Pancreas (tissue), 10 donors: ENCODE data around the gene ABCA2. TPM values are rescaled to one million over a fixed set of nuclear protein-coding genes. Genes with fewer than 3 reads are reported as not detected.

Experiments
- ATAC-seq, 4 donors: fragments of 200-7000 bp; cut with Tn5 transposase; one replicate each; pipeline versions ENCODE4 v1.8.0 to v1.9.1; 2020; ENCODE audit warnings: mild to moderate bottlenecking in 4 of 4, moderate library complexity in 4 of 4
- DNase-seq, 6 donors: peaks; one replicate each; pipeline ENCODE4 v3.0.0-alpha.2; 2020
- FAIRE-seq: peaks from 2 replicates; lab custom pipeline; 2012; peaks lifted over from hg19 to GRCh38; lab: Jason Lieb, UNC
- H3K27ac ChIP-seq, 4 donors: fragments of 200-600 bp; sonication (generic); 1 replicate in 3 of 4; 2 replicates in 1 of 4; pipeline versions ENCODE4 v1.5.0 to v1.8.0; 2020
- H3K27me3 ChIP-seq, 4 donors: fragments of 200-600 bp; one replicate each; pipeline ENCODE4 v1.8.0; 2021
- H3K36me3 ChIP-seq, 3 donors: fragments of 200-600 bp; sonication (generic) in 1 of 3; one replicate each; pipeline versions ENCODE4 v1.5.0 to v1.8.0; 2020 to 2021
- H3K4me1 ChIP-seq, 3 donors: fragments of 200-600 bp; one replicate each; pipeline ENCODE4 v1.8.0; 2021
- H3K4me3 ChIP-seq, 4 donors: fragments of 200-600 bp; sonication (generic) in 2 of 4; one replicate each; pipeline versions ENCODE4 v1.5.0 to v1.8.0; 2020 to 2021
- H3K9me3 ChIP-seq, 4 donors: fragments of 200-600 bp; one replicate each; pipeline ENCODE4 v1.8.0; 2021
- WGBS, 2 donors: extraction: QIAGEN DNeasy Blood & Tissue Kit; methylation state at CpG; one replicate each; pipeline ENCODE4 v1.1.7; 2013; 5-methylcytosine and 5-hydroxymethylcytosine counted together
- intact Hi-C, 3 donors: fragments of 100-400 bp; cut with DNase I; formaldehyde crosslinking; loops; one replicate each; pipeline versions ENCODE4 v1.11.1 to v1.14.2; 2022
- polyA plus RNA-seq, 2 donors: library from polyadenylated mRNA; stranded (reverse); fragments of 200-250 nt; gene quantifications; one replicate each; pipeline ENCODE4 v1.2.3, GENCODE V29; 2013
- total RNA-seq, 6 donors: library from RNA; stranded (reverse); fragmentation: NEBNext Ultra II Directional in 4 of 6; extraction: Animal tissue kit (Norgen Biotek cat#: 25700) in 4 of 6; gene quantifications; one replicate each; pipeline versions ENCODE4 v1.2.1 to v1.2.4, GENCODE V29; 2021 to 2023
- TF ChIP-seq, protein P1 (sequence below), 4 donors: fragments of 200-600 bp; sonication (generic) in 3 of 4; IDR thresholded peaks; one replicate each; pipeline versions ENCODE4 v1.5.0 to v1.8.0; 2021; ENCODE audit warnings: antibody characterized with exemption in 4 of 4
- donor health status: healthy with polysubstance abuse.
- donor health status: DM: no; HTN: no; CAD: no; lungs with moderate emphysema.
- donor health status: DM: no; HTN: no; CAD: no.
- donor health status: control.
- donor health status: control.
- donor health status: Bipolar disorder and iron deficiency.
- donor health status: DM: yes; HTN: yes; CAD: no.
- donor health status: DM: no; HTN: no; CAD: no.
- donor health status: DM: no; HTN: no; CAD: no.
- donor health status: DM: yes; HTN: yes; CAD: no.

ABCA2 gene
- total and polyA plus RNA-seq, 8 donors = 16.2 to 80.0 (median 27.5) TPM

- H3K4me1 ChIP-seq = peaks cover 15 to 21% (median 17%) of the 10 kb centered on the region in 3 donors
These were observed 2.8 kb upstream of the ABCA2 start for GRCh38 chr9:137030538-137031527.

GRCh38 chr9:137030006-137030405 lies 2.0 kb upstream of the ABCA2 start:
- H3K4me3 ChIP-seq = no peak overlapping the region
- no peak overlapping the region for H3K27ac ChIP-seq
- FAIRE-seq (no peak), DNase-seq (no peak), ATAC-seq (no peak)
- TF ChIP-seq, protein P1, sequence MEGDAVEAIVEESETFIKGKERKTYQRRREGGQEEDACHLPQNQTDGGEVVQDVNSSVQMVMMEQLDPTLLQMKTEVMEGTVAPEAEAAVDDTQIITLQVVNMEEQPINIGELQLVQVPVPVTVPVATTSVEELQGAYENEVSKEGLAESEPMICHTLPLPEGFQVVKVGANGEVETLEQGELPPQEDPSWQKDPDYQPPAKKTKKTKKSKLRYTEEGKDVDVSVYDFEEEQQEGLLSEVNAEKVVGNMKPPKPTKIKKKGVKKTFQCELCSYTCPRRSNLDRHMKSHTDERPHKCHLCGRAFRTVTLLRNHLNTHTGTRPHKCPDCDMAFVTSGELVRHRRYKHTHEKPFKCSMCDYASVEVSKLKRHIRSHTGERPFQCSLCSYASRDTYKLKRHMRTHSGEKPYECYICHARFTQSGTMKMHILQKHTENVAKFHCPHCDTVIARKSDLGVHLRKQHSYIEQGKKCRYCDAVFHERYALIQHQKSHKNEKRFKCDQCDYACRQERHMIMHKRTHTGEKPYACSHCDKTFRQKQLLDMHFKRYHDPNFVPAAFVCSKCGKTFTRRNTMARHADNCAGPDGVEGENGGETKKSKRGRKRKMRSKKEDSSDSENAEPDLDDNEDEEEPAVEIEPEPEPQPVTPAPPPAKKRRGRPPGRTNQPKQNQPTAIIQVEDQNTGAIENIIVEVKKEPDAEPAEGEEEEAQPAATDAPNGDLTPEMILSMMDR (IDR thresholded peaks at IDR 0.05) = no peak
- H3K36me3 ChIP-seq = no peaks in the 10 kb centered on the region
- peaks cover 15 to 21% (median 17%) of the 10 kb centered on the region in 3 donors for H3K4me1 ChIP-seq
- H3K27me3 ChIP-seq = no peaks in the 10 kb centered on the region
- intact Hi-C loops = loop anchor here in 1 of 3 donors (5.0 kb wide), 1 partner anchor 258 kb away; no protein-coding TSS in a partner anchor
- WGBS, 2 donors = 63 to 66% methylated on average over 14 to 15 of the region's 15 CpGs
- no peaks in the 10 kb centered on the region for H3K9me3 ChIP-seq

More at GRCh38 chr9:137030538-137031527, 2.8 kb upstream of the ABCA2 start:
- WGBS, 2 donors = 81 to 88% methylated on average over 63 to 65 of the region's 65 CpGs
- Histone ChIP-seq H3K36me3 (no peaks in the 10 kb centered on the region), H3K9me3 (no peaks in the 10 kb centered on the region), H3K4me3 (no peak overlapping the region), H3K27me3 (no peaks in the 10 kb centered on the region), H3K27ac (no peak overlapping the region)
- no peak for DNase-seq
- no peak for FAIRE-seq
- TF ChIP-seq, protein P1 (IDR thresholded peaks at IDR 0.05) = no peak
- no peak for ATAC-seq
- intact Hi-C loops = loop anchor here in 1 of 3 donors (5.0 kb wide), 1 partner anchor 259 kb away; no protein-coding TSS in a partner anchor

DNA sequence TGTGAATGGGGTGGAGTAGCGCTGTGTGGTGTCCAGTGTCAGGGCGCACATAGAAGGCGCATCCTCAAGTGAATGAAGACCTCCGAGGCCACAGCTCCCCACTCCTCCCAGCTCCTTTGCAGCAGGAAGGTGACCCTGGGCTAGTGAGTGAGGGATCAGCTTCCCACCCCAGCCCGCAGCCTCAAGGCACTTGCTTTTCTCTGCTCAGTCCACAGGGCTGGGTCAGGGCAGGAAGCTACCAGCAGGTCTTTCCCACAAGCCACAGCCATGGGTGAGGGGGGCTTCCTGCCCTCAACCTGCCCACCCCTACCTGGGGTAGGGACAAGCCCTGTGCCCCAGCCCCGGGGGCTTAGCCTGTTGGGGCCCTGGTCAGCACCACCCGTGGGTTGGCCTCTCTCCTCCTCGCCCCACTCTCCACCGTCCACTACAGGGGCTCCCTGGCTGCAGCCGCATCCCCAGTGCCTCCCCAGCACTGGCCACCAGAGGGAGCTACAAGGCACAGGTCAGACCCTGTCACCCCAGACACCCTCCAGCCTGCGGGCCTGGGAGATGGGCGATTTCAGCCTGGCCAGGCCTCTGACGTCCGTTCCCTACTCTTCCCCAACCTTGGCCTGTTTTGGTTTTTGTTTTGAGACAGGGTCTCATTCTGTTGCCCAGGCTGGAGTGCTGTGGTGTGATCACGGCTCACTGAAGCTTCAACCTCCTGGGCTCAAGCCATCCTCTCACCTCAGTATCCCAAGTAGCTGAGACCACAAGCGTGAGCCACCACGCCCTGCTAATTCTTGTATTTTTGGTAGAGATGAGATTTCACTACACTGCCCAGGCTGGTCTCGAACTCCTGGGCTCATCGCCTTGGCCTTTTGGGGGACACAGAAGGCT lies 1.3 kb upstream of the ABCA2 start:
- FAIRE-seq (no peak), DNase-seq (peak in 5 of 6 donors; percentile 66 to 92 (median 79)), ATAC-seq (peak; percentile 59 to 76 (median 70))
- H3K9me3 ChIP-seq = no peaks in the 10 kb centered on the region
- intact Hi-C loops = loop anchor here in 1 of 3 donors (10.0 kb wide), 1 partner anchor 74 kb away; the partner anchor contains the start of gene LCN12
- peaks cover 15 to 21% (median 17%) of the 10 kb centered on the region in 3 donors for H3K4me1 ChIP-seq
- TF ChIP-seq, protein P1 (IDR thresholded peaks at IDR 0.05) = peak; percentile 78 to 91 (median 88)
- peak overlapping the region in 3 of 4 donors; percentile 49 to 68 (median 64) for H3K4me3 ChIP-seq
- no peaks in the 10 kb centered on the region for H3K36me3 ChIP-seq
- 24 to 30% methylated on average over 19 of the region's 19 CpGs for WGBS, 2 donors
- H3K27me3 ChIP-seq = no peaks in the 10 kb centered on the region
- no peak overlapping the region for H3K27ac ChIP-seq

GRCh38 chr9:137028263-137029057 lies 423 bp upstream of the ABCA2 start:
- no peak for FAIRE-seq
- intact Hi-C loops = loop anchor here in 1 of 3 donors (10.0 kb wide), 1 partner anchor 74 kb away; the partner anchor contains the start of gene LCN12
- no peaks in the 10 kb centered on the region for H3K27me3 ChIP-seq
- H3K4me3 ChIP-seq = peak overlapping the region; percentile 49 to 68 (median 58)
- DNase-seq = peak in 5 of 6 donors; percentile 59 to 90 (median 71)
- H3K4me1 ChIP-seq = peaks cover 15 to 21% (median 17%) of the 10 kb centered on the region in 3 donors
- WGBS, 2 donors = 0% methylated on average over 67 to 98 of the region's 98 CpGs
- ATAC-seq = peak; percentile 68 to 77 (median 72)
- H3K9me3 ChIP-seq = no peaks in the 10 kb centered on the region
- TF ChIP-seq, protein P1 (IDR thresholded peaks at IDR 0.05) = peak in 2 of 4 donors; percentile 9 to 27
- no peaks in the 10 kb centered on the region for H3K36me3 ChIP-seq
- peak overlapping the region; percentile 13 to 54 (median 30) for H3K27ac ChIP-seq
